K562 (cell line): Measurements from ENCODE around the gene STYXL1. TPM values are rescaled to one million over a fixed set of nuclear protein-coding genes. Genes with fewer than 3 reads are reported as not detected.

ENCODE experiments used
- ATAC-seq: fragments of 200-7000 bp; cut with Tn5 transposase; 3 replicates; pipeline ENCODE4 v1.9.1; 2020; ENCODE audit warnings: moderate library complexity
- BruUV-seq: library from RNA; stranded (reverse); fragments of 400-500 nt; replicated peaks from 2 replicates; lab custom pipeline; 2021; lab: Mats Ljungman, UMichigan
- CTCF ChIA-PET: fragments of 300-600 bp; formaldehyde crosslinking; extraction: SDS; loops from one replicate; lab custom pipeline; 2021; ENCODE audit warnings: low intra/inter-chr PET ratio; lab: Yijun Ruan, JAX
- POLR2A ChIA-PET: fragments of 300-600, 350-650 bp; sonication (Branson Sonifier 250); formaldehyde crosslinking; extraction: SDS; loops from one replicate; lab custom pipeline; 2021; ENCODE audit warnings: antibody characterized with exemption, inconsistent platforms; lab: Yijun Ruan, JAX
- DNase-seq, 4 experiments: peaks; one replicate each; pipeline versions ENCODE4 v3.0.0 to v3.0.0-alpha.2; 2011 to 2018; ENCODE audit warnings: low spot score in 3 of 4, mixed read lengths in 3 of 4; ENCODE audit errors: extremely low read depth in 1 of 4
- FAIRE-seq: peaks from 2 replicates; lab custom pipeline; 2011; peaks lifted over from hg19 to GRCh38; lab: Jason Lieb, UNC
- H2AFZ ChIP-seq: 2 replicates; pipeline ENCODE4 v1.6.0; 2011; ENCODE audit warnings: low read depth, low read length, control low read depth, inconsistent platforms
- H3K27ac ChIP-seq: fragments of 200-600 bp; 3 replicates; pipeline ENCODE4 v1.8.0; 2011; ENCODE audit warnings: low read depth, mild to moderate bottlenecking, control low read depth, inconsistent platforms, low read length, moderate library complexity, mixed read lengths; ENCODE audit errors: extremely low read depth
- H3K27me3 ChIP-seq, 2 experiments: fragments of 300-600 bp in 1 of 2; 2 replicates in 1 of 2; 3 replicates in 1 of 2; pipeline versions ENCODE4 v1.6.0 to v1.8.0; 2011; ENCODE audit warnings: inconsistent platforms in 2 of 2, low read length in 2 of 2, mild to moderate bottlenecking in 1 of 2, mixed read lengths in 1 of 2, moderate library complexity in 1 of 2; ENCODE audit not compliant: control insufficient read depth in 2 of 2, insufficient read depth in 2 of 2
- H3K36me3 ChIP-seq: fragments of 300-600 bp; 3 replicates; pipeline ENCODE4 v1.8.0; 2011; ENCODE audit warnings: mild to moderate bottlenecking, low read length, inconsistent platforms; ENCODE audit not compliant: control insufficient read depth, insufficient read depth
- H3K4me1 ChIP-seq, 2 experiments: fragments of 200-600 bp in 1 of 2; replicated peaks in 1 of 2; 2 replicates in 1 of 2; 3 replicates in 1 of 2; pipeline versions ENCODE4 v1.5.1 to v1.8.0; 2011; ENCODE audit warnings: inconsistent platforms in 2 of 2, low read length in 2 of 2, mild to moderate bottlenecking in 1 of 2, mixed read lengths in 1 of 2, moderate library complexity in 1 of 2; ENCODE audit not compliant: control insufficient read depth in 2 of 2, insufficient read depth in 2 of 2
- H3K4me2 ChIP-seq: 2 replicates; pipeline ENCODE4 v1.6.1; 2011; ENCODE audit warnings: low read length, control low read depth, inconsistent platforms, mixed read lengths; ENCODE audit not compliant: insufficient read depth
- H3K4me3 ChIP-seq: fragments of 200-600 bp; sonication (generic), shearing (Covaris generic); 2 replicates; pipeline ENCODE4 v1.5.1; 2016; ENCODE audit warnings: control low read depth, inconsistent platforms
- H3K79me2 ChIP-seq: fragments of 200-600 bp; 3 replicates; pipeline ENCODE4 v1.8.0; 2011; ENCODE audit warnings: low read length, inconsistent platforms; ENCODE audit not compliant: control insufficient read depth, insufficient read depth
- H3K9ac ChIP-seq, 2 experiments: 2 replicates each; pipeline versions ENCODE4 v1.6.0 to v1.6.1; 2011; ENCODE audit warnings: low read depth in 2 of 2, low read length in 2 of 2, control low read depth in 1 of 2, inconsistent platforms in 1 of 2, mild to moderate bottlenecking in 1 of 2, mixed read lengths in 1 of 2; ENCODE audit not compliant: insufficient read depth in 1 of 2
- H3K9me1 ChIP-seq: one replicate; pipeline ENCODE4 v1.6.0; 2011; ENCODE audit warnings: inconsistent platforms, mild to moderate bottlenecking, low read length, moderate library complexity; ENCODE audit not compliant: control insufficient read depth, insufficient read depth
- H3K9me3 ChIP-seq: replicated peaks from 2 replicates; pipeline ENCODE4 v1.5.1; 2011; ENCODE audit warnings: low read depth, low read length, inconsistent platforms; ENCODE audit not compliant: control insufficient read depth, insufficient read depth
- H4K20me1 ChIP-seq: replicated peaks from 2 replicates; pipeline ENCODE4 v1.6.1; 2011; ENCODE audit warnings: low read length, inconsistent platforms, mixed read lengths; ENCODE audit not compliant: control insufficient read depth, insufficient read depth
- DMBX1 ChIP-seq: fragments of 250-450 bp; sonication (Bioruptor Pico); IDR thresholded peaks from 2 replicates; pipeline ENCODE4 v1.8.0; 2022; ENCODE audit warnings: inconsistent platforms, mild to moderate bottlenecking, moderate library complexity, borderline replicate concordance
- HIVEP1 ChIP-seq: fragments of 250-450 bp; sonication (Bioruptor Pico); IDR thresholded peaks from 2 replicates; pipeline ENCODE4 v1.4.0; 2020; ENCODE audit warnings: mild to moderate bottlenecking
- MEF2A ChIP-seq: IDR thresholded peaks from 2 replicates; pipeline ENCODE4 v1.6.1; 2011; ENCODE audit warnings: low read depth, mild to moderate bottlenecking, low read length, moderate library complexity; ENCODE audit not compliant: control insufficient read depth
- NFATC3 ChIP-seq: fragments of 450-650 bp; IDR thresholded peaks from 2 replicates; pipeline ENCODE4 v1.6.1; 2017; ENCODE audit warnings: mild to moderate bottlenecking
- NFYB ChIP-seq: IDR thresholded peaks from 2 replicates; pipeline ENCODE4 v1.6.1; 2011; ENCODE audit warnings: mild to moderate bottlenecking, moderate library complexity; ENCODE audit not compliant: insufficient read length; ENCODE audit errors: extremely low read depth
- PYGO2 ChIP-seq: fragments of 450-650 bp; IDR thresholded peaks from 2 replicates; pipeline ENCODE4 v1.6.1; 2016; ENCODE audit warnings: mild to moderate bottlenecking, missing genetic modification characterization, moderate library complexity, missing compliant biosample characterization
- SIN3B ChIP-seq: fragments of 450-650 bp; IDR thresholded peaks from 2 replicates; pipeline ENCODE4 v1.6.1; 2017; ENCODE audit warnings: low read depth, mild to moderate bottlenecking, moderate library complexity
- XRCC4 ChIP-seq: IDR thresholded peaks from one replicate; pipeline ENCODE4 v1.6.1; 2011; ENCODE audit not compliant: insufficient read depth, insufficient read length; ENCODE audit errors: extremely low read depth
- ZC3H8 ChIP-seq: fragments of 450-650 bp; IDR thresholded peaks from 2 replicates; pipeline ENCODE4 v1.6.1; 2017
- ZNF347 ChIP-seq: fragments of 450-650 bp; formaldehyde crosslinking; IDR thresholded peaks from 2 replicates; pipeline ENCODE4 v1.4.0; 2020; ENCODE audit warnings: low read depth, mild to moderate bottlenecking, moderate library complexity
- ZNF407 ChIP-seq: fragments of 450-650 bp; IDR thresholded peaks from 2 replicates; pipeline ENCODE4 v1.6.1; 2016; ENCODE audit warnings: low read depth
- ZNF431 ChIP-seq: sonication (generic); formaldehyde crosslinking; IDR thresholded peaks from 2 replicates; pipeline ENCODE4 v1.8.0; 2022; ENCODE audit warnings: mild to moderate bottlenecking, missing genetic modification reagents
- ZNF444 ChIP-seq: fragments of 250-450 bp; sonication (Bioruptor Pico); IDR thresholded peaks from 2 replicates; pipeline ENCODE4 v1.4.0; 2020; ENCODE audit warnings: mild to moderate bottlenecking, moderate library complexity
- WGBS: fragments of 100-300 bp; shearing (Covaris generic); methylation state at CpG from one replicate; pipeline ENCODE4 v1.1.6; 2016; ENCODE audit warnings: low coverage, mixed read lengths; ENCODE audit not compliant: insufficient coverage; ENCODE audit errors: missing lambda C conversion rate; 5-methylcytosine and 5-hydroxymethylcytosine counted together
- in situ Hi-C: fragments of 300-500 bp; cut with MboI; formaldehyde crosslinking; loops from 4 replicates; pipeline ENCODE4 v1.15.0; 2018; ENCODE audit warnings: inconsistent platforms, mixed read lengths
- intact Hi-C: fragments of 100-400 bp; cut with micrococcal nuclease; formaldehyde crosslinking; loops from 2 replicates; pipeline ENCODE4 v1.14.2; 2022
- polyA plus RNA-seq, 8 experiments: library from polyadenylated mRNA; depleted of rRNA in 4 of 8; stranded (reverse) in 5 of 8; unstranded in 3 of 8; fragments of >200 nt; fragmentation: Nextera tagmentation in 2 of 8; fragmentation: Illumina TruSeq in 1 of 8; extraction: Ambion mirVana in 2 of 8; extraction: Trizol in 1 of 8; gene quantifications; 2 replicates each; pipeline versions ENCODE4 v1.2.1 to v1.2.3, GENCODE V29; 2011 to 2014; ENCODE audit warnings: inconsistent platforms in 1 of 8, missing spikeins in 1 of 8
- total RNA-seq, 7 experiments: library from RNA; depleted of rRNA in 6 of 7; stranded (reverse); fragments of >200 nt in 6 of 7; fragmentation: Illumina TruSeq in 2 of 7; extraction: Trizol in 2 of 7; gene quantifications; 2 replicates each; pipeline versions ENCODE4 v1.2.1 to v1.2.3, GENCODE V29; 2011 to 2021; ENCODE audit warnings: low replicate concordance in 1 of 7
- TF ChIP-seq, protein P1 (sequence below): fragments of 250-450 bp; sonication (Bioruptor Pico); IDR thresholded peaks from 2 replicates; pipeline ENCODE4 v1.8.0; 2022; ENCODE audit warnings: inconsistent platforms, mild to moderate bottlenecking, moderate library complexity, borderline replicate concordance

Gene STYXL1
- total and polyA plus RNA-seq, 9 of the 15 experiments (the other 6 are each of a cell fraction or from before 2014, with no cell fraction given): 36.5 to 97.2 (median 49.9) TPM

- WGBS: 92% methylated on average over 16 of the region's 16 CpGs
- POLR2A ChIA-PET: interaction anchor here (0.9 to 1.5 kb wide), 3 partner anchors 11 to 41 kb away, joined by 3 to 7 read pairs (median 3); no protein-coding TSS in a partner anchor
- ATAC-seq (no peak), DNase-seq (no peak), FAIRE-seq (no peak)
- in situ Hi-C loops (no loop called here), intact Hi-C loops (no loop called here)
- no peaks in the 10 kb centered on the region for H3K9me3 ChIP-seq
- no peaks in the 10 kb centered on the region for H4K20me1 ChIP-seq
- CTCF ChIA-PET: no interaction called here
- H3K36me3 ChIP-seq: peaks cover 66% of the 10 kb centered on the region
- H2AFZ ChIP-seq: no peak overlapping the region
- H3K9ac ChIP-seq: peak overlapping the region in 1 of 2 experiments; percentile 15; a peak in 1 of 4 replicates
- no peaks in the 10 kb centered on the region for H3K27me3 ChIP-seq
- H3K79me2 ChIP-seq: no peaks in the 10 kb centered on the region
- no peak overlapping the region for H3K27ac ChIP-seq
- H3K4me2 ChIP-seq: no peak overlapping the region
- BruUV-seq: no TSS peak
- no peak overlapping the region for H3K4me3 ChIP-seq
- no peaks in the 10 kb centered on the region for H3K9me1 ChIP-seq
- no peaks in the 10 kb centered on the region for H3K4me1 ChIP-seq
- TF ChIP-seq ZNF347 (CRISPR knock-in tag): no peak
- TF ChIP-seq SIN3B: no peak
- TF ChIP-seq ZC3H8: no peak
- no peak for TF ChIP-seq MEF2A
- no peak for TF ChIP-seq PYGO2 (tag)
- TF ChIP-seq NFATC3: no peak
- TF ChIP-seq ZNF431 (CRISPR knock-in tag): no peak
- TF ChIP-seq XRCC4: no peak
- TF ChIP-seq DMBX1 (CRISPR knock-in tag): no peak
- TF ChIP-seq ZNF444 (CRISPR knock-in tag): no peak
- TF ChIP-seq HIVEP1 (CRISPR knock-in tag): no peak
- no peak for TF ChIP-seq ZNF407
- no peak for TF ChIP-seq NFYB
- TF ChIP-seq, protein P1, sequence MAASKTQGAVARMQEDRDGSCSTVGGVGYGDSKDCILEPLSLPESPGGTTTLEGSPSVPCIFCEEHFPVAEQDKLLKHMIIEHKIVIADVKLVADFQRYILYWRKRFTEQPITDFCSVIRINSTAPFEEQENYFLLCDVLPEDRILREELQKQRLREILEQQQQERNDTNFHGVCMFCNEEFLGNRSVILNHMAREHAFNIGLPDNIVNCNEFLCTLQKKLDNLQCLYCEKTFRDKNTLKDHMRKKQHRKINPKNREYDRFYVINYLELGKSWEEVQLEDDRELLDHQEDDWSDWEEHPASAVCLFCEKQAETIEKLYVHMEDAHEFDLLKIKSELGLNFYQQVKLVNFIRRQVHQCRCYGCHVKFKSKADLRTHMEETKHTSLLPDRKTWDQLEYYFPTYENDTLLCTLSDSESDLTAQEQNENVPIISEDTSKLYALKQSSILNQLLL (CRISPR knock-in tag): no peak
Observed at GRCh38 chr7:75957021-75957736, 90.6 kb downstream of the STYXL1 start.
